ENCODE results near the gene VPREB3. TPM values are rescaled to one million over a fixed set of nuclear protein-coding genes. Genes with fewer than 3 reads are reported as not detected.

The VPREB3 gene
- total RNA-seq, 1 experiment from 2014 or later = not detected

DNA sequence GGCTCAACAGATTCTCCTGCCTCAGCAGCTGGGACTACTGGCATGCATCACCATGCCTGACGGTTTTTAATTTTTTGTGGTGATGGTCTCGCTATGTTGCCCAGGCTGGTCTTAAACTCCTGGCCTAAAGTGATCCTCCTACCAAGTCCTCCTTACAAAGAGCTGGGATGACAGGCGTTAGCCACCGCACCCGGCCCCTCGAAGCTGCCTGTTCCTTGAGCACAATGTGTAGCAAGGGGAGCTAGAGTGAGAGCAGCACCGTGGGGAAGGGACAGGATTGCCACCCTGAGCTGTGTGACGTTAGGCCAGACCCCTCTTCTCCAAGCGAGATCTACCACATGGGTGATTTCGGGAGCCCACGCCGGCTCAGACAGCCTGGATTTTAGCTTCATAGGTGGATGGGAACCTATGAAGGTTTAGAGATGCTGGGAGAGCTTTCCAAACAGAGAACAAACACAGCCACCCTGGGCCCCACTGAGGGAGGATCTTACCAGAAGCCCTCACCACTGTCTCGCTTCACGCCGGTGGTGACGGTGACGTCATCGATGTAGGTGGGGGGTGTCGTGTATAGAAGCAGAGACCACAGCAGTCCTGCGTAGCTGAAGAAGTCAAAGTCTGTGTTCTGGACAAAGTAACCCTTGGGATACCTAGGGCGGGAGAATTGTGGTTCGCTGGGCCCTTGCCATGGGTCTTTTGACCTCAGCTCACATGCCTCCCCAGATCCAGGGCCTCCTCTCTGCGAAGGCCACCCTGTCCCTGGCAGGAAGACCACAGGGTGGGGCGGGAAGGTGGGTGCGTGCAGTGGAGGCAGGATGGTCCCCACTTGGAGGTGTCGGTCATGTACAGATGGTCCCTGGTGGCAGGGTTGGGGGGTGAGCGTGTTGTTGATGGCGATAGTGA, 40.3 kb downstream of the VPREB3 start:
- H3K4me1 Mint-ChIP-seq (ENCODE audit: low read depth, unreplicated experiment) = no peaks in the 10 kb centered on the region

DNA sequence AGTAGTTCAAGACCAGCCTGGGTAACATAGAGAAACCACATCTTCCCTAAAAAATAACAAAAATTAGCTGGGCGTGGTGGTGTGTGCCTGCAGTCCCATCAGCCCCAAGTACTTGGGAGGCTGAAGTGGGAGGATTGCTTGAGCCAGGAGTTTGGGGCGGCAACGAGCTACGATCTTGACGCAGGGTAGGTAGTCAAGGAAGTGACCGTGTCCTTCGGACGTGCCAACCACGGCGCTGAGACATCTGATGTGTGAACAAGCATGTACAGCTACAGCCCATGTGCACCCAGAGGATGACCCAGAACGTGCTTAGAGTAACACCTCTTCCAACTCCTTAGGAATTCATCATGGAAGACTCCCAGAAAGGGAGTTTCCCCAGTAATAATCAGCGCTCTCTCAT, 42.0 kb downstream of the VPREB3 start:
- no peaks in the 10 kb centered on the region for H3K27me3 ChIP-seq (replicated peaks; ENCODE audit: control insufficient read depth, insufficient read depth, low read length)
- Mint-ChIP-seq H3K9me3 (ENCODE audit: unreplicated experiment) (no peaks in the 10 kb centered on the region), H3K36me3 (ENCODE audit: insufficient read depth, unreplicated experiment) (peaks cover 61% of the 10 kb centered on the region), H3K27ac (ENCODE audit: unreplicated experiment) (no peak overlapping the region), H3K4me1 (ENCODE audit: low read depth, unreplicated experiment) (no peaks in the 10 kb centered on the region), H3K4me3 (ENCODE audit: unreplicated experiment) (no peak overlapping the region), H3K27me3 (ENCODE audit: insufficient read depth, unreplicated experiment) (no peaks in the 10 kb centered on the region)
- no peaks in the 10 kb centered on the region; the same call in 1 of the 2 replicates for H3K36me3 ChIP-seq (ENCODE audit: control insufficient read depth, insufficient read depth, low read length)
- no TSS peak for BruUV-seq (replicated peaks)
- DNase-seq = no peak
- no peaks in the 10 kb centered on the region for H3K4me1 ChIP-seq
- ChIA-PET POLR2A (no interaction called here), CTCF (no interaction called here)
- no peak overlapping the region for H3K4me3 ChIP-seq (ENCODE audit: low read depth, low read length)
- no peaks in the 10 kb centered on the region for H3K9me3 ChIP-seq
- intact Hi-C loops (cut with micrococcal nuclease; ENCODE audit: unreplicated experiment) = no loop called here
- TF ChIP-seq, protein P1, sequence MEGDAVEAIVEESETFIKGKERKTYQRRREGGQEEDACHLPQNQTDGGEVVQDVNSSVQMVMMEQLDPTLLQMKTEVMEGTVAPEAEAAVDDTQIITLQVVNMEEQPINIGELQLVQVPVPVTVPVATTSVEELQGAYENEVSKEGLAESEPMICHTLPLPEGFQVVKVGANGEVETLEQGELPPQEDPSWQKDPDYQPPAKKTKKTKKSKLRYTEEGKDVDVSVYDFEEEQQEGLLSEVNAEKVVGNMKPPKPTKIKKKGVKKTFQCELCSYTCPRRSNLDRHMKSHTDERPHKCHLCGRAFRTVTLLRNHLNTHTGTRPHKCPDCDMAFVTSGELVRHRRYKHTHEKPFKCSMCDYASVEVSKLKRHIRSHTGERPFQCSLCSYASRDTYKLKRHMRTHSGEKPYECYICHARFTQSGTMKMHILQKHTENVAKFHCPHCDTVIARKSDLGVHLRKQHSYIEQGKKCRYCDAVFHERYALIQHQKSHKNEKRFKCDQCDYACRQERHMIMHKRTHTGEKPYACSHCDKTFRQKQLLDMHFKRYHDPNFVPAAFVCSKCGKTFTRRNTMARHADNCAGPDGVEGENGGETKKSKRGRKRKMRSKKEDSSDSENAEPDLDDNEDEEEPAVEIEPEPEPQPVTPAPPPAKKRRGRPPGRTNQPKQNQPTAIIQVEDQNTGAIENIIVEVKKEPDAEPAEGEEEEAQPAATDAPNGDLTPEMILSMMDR (IDR thresholded peaks at IDR 0.05; ENCODE audit: insufficient read depth in 1 of 2, low read depth in 1 of 2, low read length in 1 of 2, severe bottlenecking in 1 of 2, unreplicated experiment in 1 of 2) = no peak

More for the DNA sequence above, 40.3 kb downstream of the VPREB3 start:
- no peak for DNase-seq
- TF ChIP-seq, protein P1 (IDR thresholded peaks at IDR 0.05; ENCODE audit: insufficient read depth in 1 of 2, low read depth in 1 of 2, low read length in 1 of 2, severe bottlenecking in 1 of 2, unreplicated experiment in 1 of 2) = no peak
- Mint-ChIP-seq H3K36me3 (ENCODE audit: insufficient read depth, unreplicated experiment) (peaks cover 46% of the 10 kb centered on the region), H3K27me3 (ENCODE audit: insufficient read depth, unreplicated experiment) (no peaks in the 10 kb centered on the region), H3K4me3 (ENCODE audit: unreplicated experiment) (no peak overlapping the region), H3K27ac (ENCODE audit: unreplicated experiment) (no peak overlapping the region), H3K9me3 (ENCODE audit: unreplicated experiment) (no peaks in the 10 kb centered on the region)
- Histone ChIP-seq H3K27me3 (replicated peaks; ENCODE audit: control insufficient read depth, insufficient read depth, low read length) (no peaks in the 10 kb centered on the region), H3K36me3 (ENCODE audit: control insufficient read depth, insufficient read depth, low read length) (no peaks in the 10 kb centered on the region; the same call in 1 of the 2 replicates), H3K4me1 (peaks cover 4% of the 10 kb centered on the region; the same call in 1 of the 2 replicates), H3K4me3 (ENCODE audit: low read depth, low read length) (no peak overlapping the region), H3K9me3 (no peaks in the 10 kb centered on the region)
- ChIA-PET CTCF (interaction anchor here (0.5 to 0.6 kb wide), 3 partner anchors 10 to 83 kb away, joined by 3 to 4 read pairs (median 3); no protein-coding TSS in a partner anchor), POLR2A (interaction anchor here (0.6 kb wide), 1 partner anchor 85 kb away, joined by 3 read pairs; no protein-coding TSS in a partner anchor)
- BruUV-seq (replicated peaks) = no TSS peak
- intact Hi-C loops (cut with micrococcal nuclease; ENCODE audit: unreplicated experiment) = no loop called here

DNA sequence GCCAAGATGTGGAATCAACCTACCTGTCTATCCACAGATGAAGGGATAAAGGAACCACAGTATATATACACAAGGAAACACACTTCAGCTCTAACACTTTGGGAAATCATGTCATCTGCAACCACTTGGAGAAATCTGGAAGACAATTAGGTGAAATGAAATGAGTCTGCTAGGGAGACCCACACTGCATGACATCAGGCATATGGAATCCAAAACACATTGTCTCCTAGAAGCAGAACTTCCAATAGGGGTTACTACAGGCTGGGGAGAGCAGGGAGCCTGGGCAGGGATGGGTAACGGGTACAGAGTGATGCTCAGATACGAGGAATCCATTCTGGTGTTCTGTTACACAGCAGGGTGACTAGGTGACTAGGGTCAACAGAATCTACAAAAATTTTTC, 45.1 kb downstream of the VPREB3 start:
- intact Hi-C loops (cut with micrococcal nuclease; ENCODE audit: unreplicated experiment) = no loop called here

More for the DNA sequence above, 45.1 kb downstream of the VPREB3 start:
- peaks cover 83% of the 10 kb centered on the region for H3K36me3 Mint-ChIP-seq (ENCODE audit: insufficient read depth, unreplicated experiment)
- DNase-seq = no peak
- ChIA-PET CTCF (no interaction called here), POLR2A (no interaction called here)
- H3K27me3 ChIP-seq (replicated peaks; ENCODE audit: control insufficient read depth, insufficient read depth, low read length) = no peaks in the 10 kb centered on the region
- no peak overlapping the region for H3K27ac Mint-ChIP-seq (ENCODE audit: unreplicated experiment)
- BruUV-seq (replicated peaks) = no TSS peak
- no peak overlapping the region for H3K4me3 Mint-ChIP-seq (ENCODE audit: unreplicated experiment)
- TF ChIP-seq, protein P1 (IDR thresholded peaks at IDR 0.05; ENCODE audit: insufficient read depth in 1 of 2, low read depth in 1 of 2, low read length in 1 of 2, severe bottlenecking in 1 of 2, unreplicated experiment in 1 of 2) = no peak
- H3K36me3 ChIP-seq (ENCODE audit: control insufficient read depth, insufficient read depth, low read length) = no peaks in the 10 kb centered on the region; the same call in 1 of the 2 replicates
- no peaks in the 10 kb centered on the region for H3K27me3 Mint-ChIP-seq (ENCODE audit: insufficient read depth, unreplicated experiment)
- no peaks in the 10 kb centered on the region for H3K9me3 Mint-ChIP-seq (ENCODE audit: unreplicated experiment)
- H3K4me3 ChIP-seq (ENCODE audit: low read depth, low read length) = no peak overlapping the region
- no peaks in the 10 kb centered on the region for H3K9me3 ChIP-seq
- no peaks in the 10 kb centered on the region for H3K4me1 Mint-ChIP-seq (ENCODE audit: low read depth, unreplicated experiment)
- no peaks in the 10 kb centered on the region for H3K4me1 ChIP-seq
